Immature natural killer cell (primary cell): ENCODE measurements around the gene SAMHD1. TPM values are rescaled to one million over a fixed set of nuclear protein-coding genes. Genes with fewer than 3 reads are reported as not detected.
A peak's percentile ranks its signal among the peaks of the same experiment; 100 is the strongest.
"Not testable (repeated sequence)": the region's sequence is repeated elsewhere in the genome, so short reads cannot be mapped to it uniquely, and the experiment has no call there.

Experiments used
- DNase-seq, 3 donors: peaks; one replicate each; pipeline ENCODE4 v3.0.0; 2022; ENCODE audit warnings: mixed read lengths in 1 of 3
- H3K27ac Mint-ChIP-seq, 6 donors: one replicate each; pipeline ENCODE4 v1.8.0; 2020; ENCODE audit warnings: mixed read lengths in 6 of 6, mild to moderate bottlenecking in 5 of 6, inconsistent platforms in 4 of 6, moderate library complexity in 3 of 6
- H3K27me3 Mint-ChIP-seq, 3 donors: one replicate each; pipeline ENCODE4 v1.8.0; 2020 to 2021; ENCODE audit warnings: low read depth in 3 of 3, mild to moderate bottlenecking in 3 of 3, mixed read lengths in 3 of 3, moderate library complexity in 3 of 3, inconsistent platforms in 1 of 3
- H3K36me3 Mint-ChIP-seq, 3 donors: one replicate each; pipeline ENCODE4 v1.8.0; 2020; ENCODE audit warnings: mixed read lengths in 3 of 3, inconsistent platforms in 2 of 3, mild to moderate bottlenecking in 2 of 3
- H3K4me1 Mint-ChIP-seq, 2 donors: one replicate each; pipeline ENCODE4 v1.8.0; 2020; ENCODE audit warnings: inconsistent platforms in 2 of 2, mild to moderate bottlenecking in 2 of 2, mixed read lengths in 2 of 2, moderate library complexity in 1 of 2
- H3K4me3 Mint-ChIP-seq, 5 donors: one replicate each; pipeline ENCODE4 v1.8.0; 2020; ENCODE audit warnings: mild to moderate bottlenecking in 5 of 5, mixed read lengths in 5 of 5, inconsistent platforms in 3 of 5, moderate library complexity in 3 of 5
- H3K9me3 Mint-ChIP-seq, 6 donors: one replicate each; pipeline ENCODE4 v1.8.0; 2020; ENCODE audit warnings: mild to moderate bottlenecking in 6 of 6, mixed read lengths in 6 of 6, inconsistent platforms in 4 of 6, moderate library complexity in 3 of 6
- polyA plus RNA-seq, 3 donors: library from polyadenylated mRNA; unstranded; fragments of 300-500 nt; fragmentation: Illumina TruSeq; gene quantifications; one replicate each; pipeline ENCODE4 v1.2.3, GENCODE V29; 2021

Gene SAMHD1
- 100 to 1,000 TPM; 202 to 354 (median 297) TPM for polyA plus RNA-seq

DNA sequence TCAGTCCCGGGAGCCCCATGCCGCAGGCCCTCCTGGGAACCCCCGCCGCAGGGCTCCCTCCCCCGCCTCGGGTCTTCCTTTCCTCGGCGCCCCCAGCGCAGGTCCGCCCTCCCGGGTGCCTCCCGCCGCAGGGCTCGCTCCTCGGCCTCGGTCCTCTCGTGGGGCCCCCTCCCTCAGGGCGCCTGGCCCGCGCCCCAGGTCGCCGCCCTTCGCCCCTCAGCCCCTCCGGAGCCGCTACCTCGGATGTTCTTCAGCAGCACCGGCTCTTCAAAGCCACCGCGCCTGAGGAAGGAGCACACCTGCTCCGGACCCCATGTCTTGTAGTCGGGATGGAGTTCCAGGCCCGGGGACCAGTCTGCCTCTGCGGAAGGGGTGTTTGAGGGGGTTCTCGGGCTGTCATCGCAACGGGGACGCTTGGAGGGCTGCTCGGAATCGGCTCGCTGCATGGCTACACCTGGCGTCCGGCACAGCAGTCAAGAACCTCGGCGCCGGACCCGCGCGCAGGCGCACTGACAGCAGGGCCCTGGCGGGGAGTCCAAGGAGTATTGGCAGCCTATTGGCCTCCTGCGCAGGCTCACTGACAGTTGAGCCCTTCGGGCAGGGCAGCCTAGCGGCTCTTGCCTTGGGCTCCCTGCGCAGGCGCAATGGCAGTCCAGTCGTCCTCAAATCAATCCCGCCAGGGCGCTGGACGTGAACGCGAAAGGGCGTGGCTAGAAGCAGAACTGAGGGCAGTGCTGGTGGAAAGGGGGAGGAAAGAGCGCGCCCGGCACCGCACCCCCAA, at the start of gene SAMHD1:
TSS of gene SAMHD1 (minus strand) at position 511 of the 781 bp plus-strand sequence. CDS start at position 446, 65 bp downstream.
- Mint-ChIP-seq H3K4me1 (peaks cover 59 to 65% of the 10 kb centered on the region in 2 donors), H3K36me3 (peaks cover 5 to 12% (median 12%) of the 10 kb centered on the region in 3 donors), H3K27me3 (peaks cover 6 to 26% (median 10%) of the 10 kb centered on the region in 3 donors), H3K9me3 (no peaks in the 10 kb centered on the region), H3K4me3 (peak within 1 kb of the TSS; percentile 93 to 100 (median 98)), H3K27ac (peak within 1 kb of the TSS; percentile 86 to 99 (median 94))
- peak; percentile 93 to 94 (median 94) for DNase-seq

DNA sequence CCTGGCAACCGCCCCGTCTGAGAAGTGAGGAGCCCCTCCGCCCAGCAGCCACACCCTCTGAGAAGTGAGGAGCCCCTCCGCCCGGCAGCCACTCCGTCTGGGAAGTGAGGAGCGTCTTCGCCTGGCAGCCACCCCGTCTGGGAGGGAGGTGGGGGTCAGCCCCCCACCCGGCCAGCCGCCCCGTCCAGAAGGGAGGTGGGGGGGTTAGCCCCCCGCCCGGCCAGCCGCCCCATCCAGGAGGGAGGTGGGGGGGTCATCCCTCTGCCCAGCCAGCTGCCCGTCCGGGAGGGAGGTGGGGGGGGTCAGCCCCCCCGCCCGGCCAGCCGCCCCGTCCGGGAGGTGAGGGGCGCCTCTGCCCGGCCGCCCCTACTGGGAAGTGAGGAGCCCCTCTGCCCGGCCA, 48.7 kb upstream of the SAMHD1 start:
- not testable (repeated sequence) for H3K4me1 Mint-ChIP-seq, H3K27me3 Mint-ChIP-seq, DNase-seq, H3K4me3 Mint-ChIP-seq, H3K27ac Mint-ChIP-seq, H3K9me3 Mint-ChIP-seq
- peaks cover 18 to 27% (median 24%) of the 10 kb centered on the region in 3 donors for H3K36me3 Mint-ChIP-seq

DNA sequence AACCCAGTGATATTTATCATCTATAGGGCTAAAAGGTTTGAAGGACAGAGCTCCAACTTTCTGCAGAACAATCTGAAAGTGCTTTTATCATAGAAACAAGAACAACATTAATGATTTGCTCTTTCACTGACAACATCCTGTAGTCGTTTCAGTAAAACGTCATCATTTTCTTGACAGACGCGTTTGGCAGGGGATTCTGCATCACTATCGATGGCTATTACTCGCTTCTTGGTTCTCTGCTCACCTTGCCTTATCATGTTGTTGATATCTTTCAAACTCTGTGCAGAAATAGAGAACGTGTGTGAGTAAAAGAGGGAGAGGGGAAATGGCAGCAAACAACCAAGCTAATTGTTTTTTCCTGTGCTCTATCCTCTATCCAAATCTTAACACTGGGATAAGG, 47.1 kb upstream of the SAMHD1 start:
- H3K4me1 Mint-ChIP-seq, result peaks cover 0 to 6% of the 10 kb centered on the region in 2 donors
- no peak overlapping the region for H3K4me3 Mint-ChIP-seq
- peak overlapping the region in 3 of 6 donors; percentile 19 to 61 (median 34) for H3K27ac Mint-ChIP-seq
- peaks cover 0 to 2% (median 0%) of the 10 kb centered on the region in 3 donors for H3K27me3 Mint-ChIP-seq
- no peaks in the 10 kb centered on the region for H3K9me3 Mint-ChIP-seq
- DNase-seq, result no peak
- H3K36me3 Mint-ChIP-seq, result peaks cover 26 to 38% (median 33%) of the 10 kb centered on the region in 3 donors

- Mint-ChIP-seq H3K4me1 (peaks cover 0 to 1% of the 10 kb centered on the region in 2 donors), H3K27ac (peak overlapping the region in 1 of 6 donors; percentile 23), H3K36me3 (peaks cover 24 to 40% (median 33%) of the 10 kb centered on the region in 3 donors), H3K9me3 (peaks cover 0 to 1% (median 0%) of the 10 kb centered on the region in 6 donors), H3K27me3 (no peaks in the 10 kb centered on the region), H3K4me3 (no peak overlapping the region)
- DNase-seq, result no peak
Measured at GRCh38 chr20:36997121-36997520, 45.6 kb upstream of the SAMHD1 start.

DNA sequence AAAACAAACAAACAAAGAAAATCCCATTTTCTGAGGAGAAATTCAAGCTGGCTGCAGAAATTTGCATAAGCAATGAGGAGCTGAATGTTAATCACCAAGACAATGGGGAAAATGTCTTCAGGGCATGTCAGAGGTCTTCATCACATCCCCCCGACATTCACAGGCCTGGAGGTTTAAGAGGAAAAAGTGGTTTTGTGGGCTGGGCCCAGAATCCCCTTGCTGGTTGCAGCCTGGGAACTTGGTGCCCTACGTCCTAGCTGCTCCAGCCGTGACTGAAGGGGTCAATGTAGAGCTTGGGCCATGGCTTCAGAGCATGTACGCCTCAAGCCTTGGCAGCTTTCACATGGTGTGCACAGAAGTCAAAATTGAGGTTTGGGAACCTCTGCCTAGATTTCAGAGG, 42.7 kb upstream of the SAMHD1 start:
- peaks cover 24 to 40% (median 33%) of the 10 kb centered on the region in 3 donors for H3K36me3 Mint-ChIP-seq
- H3K4me1 Mint-ChIP-seq, result not testable (repeated sequence)
- H3K27ac Mint-ChIP-seq, result peak overlapping the region in 1 of 6 donors; percentile 39

GRCh38 chr20:36992802-36993334, 41.4 kb upstream of the SAMHD1 start:
- Mint-ChIP-seq H3K4me3 (no peak overlapping the region), H3K9me3 (peaks cover 0 to 1% (median 0%) of the 10 kb centered on the region in 6 donors), H3K4me1 (peaks cover 17 to 19% of the 10 kb centered on the region in 2 donors), H3K36me3 (peaks cover 24 to 33% (median 27%) of the 10 kb centered on the region in 3 donors), H3K27me3 (no peaks in the 10 kb centered on the region), H3K27ac (peak overlapping the region in 2 of 6 donors; percentile 22 to 55)
- DNase-seq, result no peak

More for the DNA sequence above, 42.7 kb upstream of the SAMHD1 start:
- not testable (repeated sequence) for DNase-seq, H3K9me3 Mint-ChIP-seq, H3K4me3 Mint-ChIP-seq, H3K27me3 Mint-ChIP-seq

GRCh38 chr20:36991703-36992102, 40.2 kb upstream of the SAMHD1 start:
- peaks cover 0 to 1% (median 0%) of the 10 kb centered on the region in 6 donors for H3K9me3 Mint-ChIP-seq
- peaks cover 17 to 19% of the 10 kb centered on the region in 2 donors for H3K4me1 Mint-ChIP-seq
- no peak for DNase-seq
- no peaks in the 10 kb centered on the region for H3K27me3 Mint-ChIP-seq
- no peak overlapping the region for H3K4me3 Mint-ChIP-seq
- H3K36me3 Mint-ChIP-seq, result peaks cover 21 to 29% (median 22%) of the 10 kb centered on the region in 3 donors
- H3K27ac Mint-ChIP-seq, result peak overlapping the region in 1 of 6 donors; percentile 36

DNA sequence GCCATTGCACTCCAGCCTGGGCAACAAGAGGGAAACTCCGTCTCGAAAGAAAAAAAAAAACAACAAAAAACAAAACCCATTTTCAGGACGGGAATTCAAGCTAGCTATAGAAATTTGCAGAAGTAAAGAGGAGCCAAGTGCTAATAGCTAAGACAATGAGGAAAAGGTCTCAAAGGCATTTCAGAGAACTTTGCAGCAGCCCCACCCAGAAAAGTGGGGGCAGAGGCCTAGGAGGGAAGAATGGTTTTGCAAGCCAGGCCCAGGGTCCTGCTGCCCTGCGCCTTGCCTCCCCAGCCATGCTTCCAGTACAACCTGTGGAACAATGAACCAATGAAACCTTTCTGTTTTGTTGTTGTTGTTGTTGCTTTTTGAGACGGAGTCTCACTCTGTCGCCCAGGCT, 38.3 kb upstream of the SAMHD1 start:
- peaks cover 10 to 16% (median 11%) of the 10 kb centered on the region in 3 donors for H3K36me3 Mint-ChIP-seq
- H3K4me3 Mint-ChIP-seq, result no peak overlapping the region
- H3K27me3 Mint-ChIP-seq, result no peaks in the 10 kb centered on the region
- peaks cover 17 to 19% of the 10 kb centered on the region in 2 donors for H3K4me1 Mint-ChIP-seq
- peak overlapping the region in 3 of 6 donors; percentile 4 to 51 (median 17) for H3K27ac Mint-ChIP-seq
- DNase-seq, result no peak
- H3K9me3 Mint-ChIP-seq, result peaks cover 0 to 1% (median 0%) of the 10 kb centered on the region in 6 donors

DNA sequence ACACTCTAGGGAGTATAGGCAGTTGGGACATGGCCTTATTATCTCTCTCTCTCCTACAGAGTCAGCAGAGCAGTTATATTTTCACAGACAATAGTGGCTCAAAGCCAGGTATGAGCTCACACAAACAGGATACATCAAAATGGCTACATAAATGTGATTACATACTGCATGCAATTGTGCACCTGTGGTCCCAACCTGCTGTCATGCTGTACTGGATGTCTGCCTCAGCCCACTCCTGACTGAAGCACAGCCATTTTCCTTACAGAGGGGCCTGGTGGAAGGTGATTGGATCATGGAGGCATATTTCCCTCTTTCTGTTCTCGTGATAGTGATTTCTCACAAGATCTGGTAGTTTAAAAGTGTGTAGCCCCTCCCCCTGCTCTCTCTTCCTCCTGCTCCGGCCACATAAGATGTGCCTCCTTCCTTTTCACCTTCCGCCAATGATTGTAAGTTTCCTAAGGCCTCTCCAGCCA, 37.0 kb upstream of the SAMHD1 start:
- DNase-seq, result no peak
- peak overlapping the region; percentile 0 to 69 (median 40) for H3K27ac Mint-ChIP-seq
- peaks cover 17 to 19% of the 10 kb centered on the region in 2 donors for H3K4me1 Mint-ChIP-seq
- no peaks in the 10 kb centered on the region for H3K27me3 Mint-ChIP-seq
- H3K4me3 Mint-ChIP-seq, result peak overlapping the region in 1 of 5 donors; percentile 28
- H3K36me3 Mint-ChIP-seq, result peaks cover 6 to 8% (median 7%) of the 10 kb centered on the region in 3 donors
- peaks cover 0 to 1% (median 0%) of the 10 kb centered on the region in 6 donors for H3K9me3 Mint-ChIP-seq

- H3K27ac Mint-ChIP-seq, result peak overlapping the region in 1 of 6 donors; percentile 16
- peaks cover 13 to 14% of the 10 kb centered on the region in 2 donors for H3K4me1 Mint-ChIP-seq
- no peak overlapping the region for H3K4me3 Mint-ChIP-seq
- no peaks in the 10 kb centered on the region for H3K36me3 Mint-ChIP-seq
- no peak for DNase-seq
- H3K9me3 Mint-ChIP-seq, result no peaks in the 10 kb centered on the region
- H3K27me3 Mint-ChIP-seq, result no peaks in the 10 kb centered on the region
Measured at GRCh38 chr20:36984257-36984638, 32.7 kb upstream of the SAMHD1 start.

GRCh38 chr20:36975099-36975818, 23.8 kb upstream of the SAMHD1 start:
- H3K36me3 Mint-ChIP-seq, result no peaks in the 10 kb centered on the region
- no peaks in the 10 kb centered on the region for H3K9me3 Mint-ChIP-seq
- peaks cover 0 to 2% (median 0%) of the 10 kb centered on the region in 3 donors for H3K27me3 Mint-ChIP-seq
- peaks cover 36 to 38% of the 10 kb centered on the region in 2 donors for H3K4me1 Mint-ChIP-seq
- peak overlapping the region; percentile 74 to 82 (median 77) for H3K4me3 Mint-ChIP-seq
- peak; percentile 44 to 57 (median 55) for DNase-seq
- H3K27ac Mint-ChIP-seq, result peak overlapping the region; percentile 76 to 88 (median 80)

DNA sequence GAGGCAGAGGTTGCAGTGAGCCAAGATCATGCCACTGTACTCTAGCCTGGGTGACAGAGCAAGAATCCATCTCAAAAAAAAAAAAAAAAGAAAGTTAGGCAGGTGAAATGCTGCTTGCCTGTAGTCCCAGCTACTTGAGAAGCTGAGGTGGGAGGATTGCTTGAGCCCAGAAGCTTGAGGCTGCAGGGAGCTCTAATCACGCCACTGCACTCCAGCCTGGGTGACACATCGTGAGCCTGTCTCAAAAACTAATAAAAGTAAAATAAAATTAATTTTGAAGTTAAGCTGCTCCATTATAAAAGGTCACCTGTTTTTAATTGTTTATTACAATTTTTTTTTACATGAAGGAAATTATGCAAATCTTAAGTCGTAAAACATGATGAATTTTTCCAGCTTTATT, 23.2 kb upstream of the SAMHD1 start:
- peak overlapping the region; percentile 74 to 82 (median 77) for H3K4me3 Mint-ChIP-seq
- peaks cover 0 to 3% (median 0%) of the 10 kb centered on the region in 3 donors for H3K36me3 Mint-ChIP-seq
- peaks cover 0 to 2% (median 2%) of the 10 kb centered on the region in 3 donors for H3K27me3 Mint-ChIP-seq
- H3K27ac Mint-ChIP-seq, result peak overlapping the region; percentile 72 to 88 (median 80)
- H3K9me3 Mint-ChIP-seq, result no peaks in the 10 kb centered on the region
- DNase-seq, result no peak
- peaks cover 42 to 44% of the 10 kb centered on the region in 2 donors for H3K4me1 Mint-ChIP-seq

DNA sequence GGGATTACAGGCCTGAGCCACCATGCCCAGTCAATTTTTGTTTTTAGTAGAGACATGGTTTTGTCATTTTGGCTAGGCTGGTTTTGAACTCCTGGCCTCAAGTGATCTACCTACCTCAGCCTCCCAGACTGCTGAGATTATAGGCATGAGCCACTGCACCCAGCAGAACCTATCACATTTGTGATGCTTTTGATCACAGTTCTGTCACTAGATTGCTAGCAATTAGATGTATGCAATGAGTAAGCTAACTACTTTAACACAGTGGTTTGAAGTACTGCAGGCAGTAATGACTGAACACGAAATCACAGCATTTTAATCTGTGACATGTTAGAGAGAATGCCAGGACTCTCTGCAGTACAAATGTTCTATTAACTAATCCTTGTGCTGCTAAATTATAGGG, 19.6 kb upstream of the SAMHD1 start:
- Mint-ChIP-seq H3K4me3 (no peak overlapping the region), H3K9me3 (no peaks in the 10 kb centered on the region), H3K4me1 (peaks cover 61 to 64% of the 10 kb centered on the region in 2 donors), H3K36me3 (peaks cover 0 to 7% (median 0%) of the 10 kb centered on the region in 3 donors), H3K27me3 (peaks cover 0 to 2% (median 2%) of the 10 kb centered on the region in 3 donors), H3K27ac (peak overlapping the region in 5 of 6 donors; percentile 53 to 93 (median 72))
- DNase-seq, result no peak
